8988T (cell line): ENCODE results near the gene EDC3.
"Not testable (repeated sequence)": the region's sequence is repeated elsewhere in the genome, so short reads cannot be mapped to it uniquely, and the experiment has no call there.

ENCODE experiments used
- DNase-seq: peaks from one replicate; pipeline ENCODE4 v3.0.0; 2011

The EDC3 gene

DNA sequence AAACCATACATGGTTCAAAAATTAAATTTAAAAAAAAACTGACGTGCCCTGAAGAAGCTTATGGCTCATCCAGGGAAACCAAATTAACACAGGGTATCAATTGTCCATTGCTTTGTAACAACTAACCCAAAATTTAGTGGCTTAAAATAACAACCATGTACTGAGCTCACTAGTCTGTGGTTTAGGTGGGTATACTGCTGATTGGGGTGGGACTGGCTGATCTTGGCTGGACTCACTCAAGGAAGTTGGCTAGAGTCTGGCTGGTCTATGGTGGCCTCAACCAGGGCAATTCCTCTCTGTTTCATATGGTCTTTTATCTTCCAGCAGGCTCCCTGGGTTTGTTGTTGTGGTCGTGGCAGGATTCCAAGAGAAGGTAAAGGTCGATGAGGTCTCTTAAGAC, 14.1 kb upstream of the EDC3 start:
- DNase-seq: no peak

DNA sequence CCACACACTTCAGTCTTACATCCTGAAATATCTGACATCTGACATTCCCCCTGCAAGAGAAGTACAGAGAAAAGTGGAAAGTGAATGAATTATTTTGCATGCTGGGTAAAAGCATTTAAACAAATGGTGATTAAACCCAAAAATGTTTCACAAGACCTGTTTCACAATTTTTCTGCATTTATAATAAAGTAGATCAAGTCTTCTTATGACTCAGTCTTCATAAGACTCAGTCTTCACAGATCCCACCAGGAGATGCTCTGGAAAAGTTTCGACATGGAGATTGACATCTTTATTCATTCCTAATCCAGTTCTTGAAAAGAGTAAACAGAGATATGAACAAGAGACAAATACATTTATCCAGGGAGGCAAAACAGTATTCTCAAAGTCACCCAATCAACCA, 13.2 kb upstream of the EDC3 start:
- no peak for DNase-seq

- no peak for DNase-seq
These were observed 984 bp upstream of the EDC3 start for GRCh38 chr15:74696808-74697207.

DNA sequence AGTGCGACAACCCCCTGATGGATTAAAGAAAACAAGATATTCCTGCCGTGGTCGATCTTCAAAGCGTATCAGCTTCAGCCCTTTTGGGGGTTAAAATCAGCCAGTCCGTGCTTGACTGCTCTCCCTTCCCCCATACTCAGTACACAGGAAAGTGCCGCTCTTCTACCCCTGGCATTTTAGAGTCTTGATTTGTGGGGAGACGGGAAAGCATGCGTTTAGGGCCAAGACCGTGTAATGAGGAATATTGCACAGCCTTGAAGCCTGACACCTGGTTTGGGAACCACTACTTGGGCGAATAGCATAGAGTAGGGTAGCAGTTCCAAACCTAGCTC, 540 bp upstream of the EDC3 start:
- DNase-seq: no peak

DNA sequence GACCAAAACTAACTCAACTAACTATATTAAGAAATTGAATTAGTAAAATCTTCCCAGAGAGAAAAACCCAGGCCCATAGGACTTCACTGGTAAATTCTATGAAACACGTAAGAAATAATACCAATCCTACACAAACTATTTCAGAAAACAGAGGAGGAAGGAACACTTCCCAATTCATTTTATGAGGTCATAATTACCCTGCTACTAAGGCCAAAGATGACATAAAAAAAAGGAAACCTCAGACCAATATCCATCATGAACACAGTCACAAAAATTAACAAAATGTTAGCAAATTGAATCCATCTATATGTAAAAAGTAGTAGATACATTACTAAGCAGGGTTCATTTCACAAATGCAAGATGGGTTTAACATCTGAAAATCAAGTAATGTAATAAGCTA, 3.5 kb downstream of the EDC3 start:
- DNase-seq: no peak

DNA sequence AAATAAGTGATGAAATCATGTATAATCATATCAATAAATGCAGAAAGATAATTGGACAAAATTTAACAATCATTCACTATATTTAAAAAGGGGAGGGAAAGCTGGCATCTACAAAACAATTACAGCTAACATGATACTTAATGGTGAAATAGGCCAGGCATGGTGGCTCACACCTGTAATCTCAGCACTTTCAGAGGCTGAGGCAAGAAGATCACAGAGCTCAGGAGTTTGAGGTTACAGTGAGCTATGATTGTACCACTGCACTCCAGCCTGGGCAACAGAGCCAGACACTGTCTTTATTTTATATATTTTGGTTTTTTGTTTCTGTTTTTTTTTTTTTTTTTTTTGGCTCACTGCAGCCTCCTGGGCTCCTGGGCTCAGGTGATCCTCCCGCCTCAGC, 12.1 kb downstream of the EDC3 start:
- DNase-seq: no peak

DNA sequence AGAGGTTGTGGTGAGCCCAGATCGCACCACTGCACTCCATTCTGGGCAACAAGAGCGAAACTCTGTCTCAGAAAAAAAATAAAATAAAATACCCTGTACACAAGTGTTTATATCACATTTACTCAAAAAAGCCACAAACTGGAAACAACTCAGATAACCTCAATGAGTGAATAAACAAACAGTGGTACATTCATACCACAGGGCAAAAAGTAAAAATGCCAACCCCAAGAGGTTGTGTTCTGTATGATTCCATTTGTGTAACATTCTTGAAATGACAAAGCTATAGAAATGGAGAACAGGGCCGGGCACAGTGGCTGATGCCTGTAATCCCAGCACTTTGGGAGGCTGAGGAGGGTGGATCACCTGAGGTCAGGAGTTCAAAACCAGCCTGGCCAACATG, 12.9 kb downstream of the EDC3 start:
- DNase-seq: no peak

- DNase-seq: no peak
These were observed 15.4 kb downstream of the EDC3 start for GRCh38 chr15:74680456-74680855.

GRCh38 chr15:74676801-74677200, 19.0 kb downstream of the EDC3 start:
- no peak for DNase-seq

DNA sequence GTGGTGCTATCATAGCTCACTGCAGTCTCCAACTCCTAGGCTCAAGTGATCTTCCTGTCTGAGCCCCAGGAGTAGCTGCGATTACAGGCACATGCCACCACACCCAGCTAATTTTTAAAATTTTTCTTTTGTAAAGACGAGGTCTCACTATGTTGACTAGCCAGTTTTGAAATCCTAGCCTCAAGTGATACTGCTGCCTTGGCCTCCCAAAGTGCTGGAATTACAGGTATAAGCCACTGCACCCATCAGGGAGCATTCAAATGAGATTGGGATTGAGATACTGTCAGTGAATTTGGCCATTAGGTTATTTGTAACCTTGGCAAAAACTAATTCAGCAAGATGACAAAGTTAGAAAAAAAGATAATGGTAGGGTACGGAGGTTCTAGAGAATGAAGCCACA, 21.7 kb downstream of the EDC3 start:
- DNase-seq: no peak

- no peak for DNase-seq
These were observed 26.2 kb downstream of the EDC3 start for GRCh38 chr15:74669627-74670026.

DNA sequence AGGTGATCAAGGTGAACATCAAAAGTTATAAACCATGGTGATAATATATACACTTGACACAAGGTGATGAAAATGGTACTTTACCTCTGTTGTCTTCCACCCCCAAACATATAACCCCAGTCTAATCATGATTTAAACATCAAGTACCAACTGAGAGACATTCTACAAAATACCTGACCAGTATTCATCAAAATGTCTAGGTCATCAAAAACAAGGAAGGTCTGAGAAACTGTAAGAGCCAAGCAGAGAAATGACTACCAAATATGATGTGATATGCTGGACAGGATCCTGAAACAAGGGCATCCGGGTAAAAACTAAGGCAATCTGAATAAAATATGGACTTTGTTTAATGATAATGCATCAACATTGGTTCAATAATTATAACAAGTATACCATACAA, 27.8 kb downstream of the EDC3 start:
- DNase-seq: no peak

DNA sequence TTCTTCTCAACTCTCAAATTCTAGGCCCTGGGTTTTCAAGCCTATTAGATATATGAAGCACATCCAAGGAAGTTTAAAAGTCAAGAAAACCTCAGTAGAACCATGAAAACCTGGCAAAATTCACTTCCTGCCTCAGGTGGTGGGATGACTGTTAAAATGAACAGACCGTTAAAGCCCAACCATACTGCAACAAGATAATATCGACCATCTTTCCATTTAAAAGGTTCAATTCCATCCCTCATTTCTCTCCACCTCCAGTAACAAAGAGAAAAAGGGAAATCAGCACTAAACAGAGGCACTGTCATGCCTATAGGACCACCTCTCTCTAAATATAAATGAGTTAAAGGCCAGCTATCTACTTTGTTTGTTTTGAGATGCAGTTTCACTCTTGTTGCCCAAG, 31.2 kb downstream of the EDC3 start:
- no peak for DNase-seq

DNA sequence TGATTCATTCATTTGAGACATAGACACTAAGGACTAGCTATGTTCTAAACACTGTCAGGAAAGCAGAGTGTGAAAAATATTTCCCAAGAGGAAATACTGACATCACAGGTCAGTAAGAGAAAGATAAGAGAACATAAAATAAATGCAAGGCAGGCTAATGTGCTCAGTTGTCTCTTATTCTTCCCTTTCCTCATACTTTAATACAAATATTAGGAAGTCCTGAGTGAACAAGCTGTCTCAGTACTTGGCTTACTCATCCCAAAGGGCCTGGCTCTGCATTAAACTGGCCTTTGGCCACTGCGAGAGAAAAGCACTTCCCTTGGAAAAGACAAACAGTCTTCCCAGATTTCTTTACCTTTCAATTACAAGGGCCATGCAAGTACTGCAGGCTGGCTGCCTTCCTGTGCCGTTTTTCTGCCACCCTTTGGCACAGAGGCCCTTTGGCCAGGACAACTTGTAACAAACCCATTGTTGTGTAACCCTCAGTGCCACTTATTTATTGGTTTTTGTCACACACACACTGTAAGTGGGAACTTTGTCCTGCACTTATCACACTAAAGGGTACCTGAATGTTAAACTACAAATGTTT, 31.7 kb downstream of the EDC3 start:
- no peak for DNase-seq

DNA sequence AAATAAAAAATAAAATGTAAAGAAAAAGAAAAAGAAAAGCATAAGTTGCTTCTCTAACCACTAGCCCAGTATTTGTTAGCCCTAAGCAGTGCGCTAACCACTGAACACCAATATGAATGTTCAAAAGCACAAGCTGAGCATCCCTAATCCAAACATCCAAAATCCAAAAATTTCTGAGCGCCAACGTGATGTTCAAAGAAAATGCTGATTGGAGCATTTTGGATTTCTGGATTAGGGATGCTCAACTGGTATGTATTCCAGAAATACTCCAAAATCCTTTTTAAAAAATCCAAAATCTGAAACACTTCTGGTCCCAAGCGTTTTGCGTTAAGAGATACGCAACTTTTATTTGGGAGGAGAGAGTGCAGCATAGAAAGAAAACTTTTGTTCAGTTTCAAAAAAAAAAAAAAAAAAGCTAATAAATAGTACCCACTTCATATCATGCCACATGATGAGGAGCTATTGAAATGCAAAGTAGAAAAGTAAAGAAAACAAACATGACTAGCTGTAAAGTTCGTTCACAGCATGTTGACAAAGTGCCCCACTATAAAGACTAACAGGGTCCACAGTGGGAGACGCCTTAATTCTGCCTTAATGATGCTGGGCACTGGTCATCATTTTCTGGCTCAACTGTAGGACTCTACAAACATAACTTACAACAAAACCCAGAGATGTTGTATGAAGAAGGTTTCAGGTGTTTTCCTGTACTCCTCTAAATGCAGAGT, 32.4 kb downstream of the EDC3 start:
- no peak for DNase-seq

- DNase-seq: no peak
These were observed 33.6 kb downstream of the EDC3 start for GRCh38 chr15:74662064-74662860.

DNA sequence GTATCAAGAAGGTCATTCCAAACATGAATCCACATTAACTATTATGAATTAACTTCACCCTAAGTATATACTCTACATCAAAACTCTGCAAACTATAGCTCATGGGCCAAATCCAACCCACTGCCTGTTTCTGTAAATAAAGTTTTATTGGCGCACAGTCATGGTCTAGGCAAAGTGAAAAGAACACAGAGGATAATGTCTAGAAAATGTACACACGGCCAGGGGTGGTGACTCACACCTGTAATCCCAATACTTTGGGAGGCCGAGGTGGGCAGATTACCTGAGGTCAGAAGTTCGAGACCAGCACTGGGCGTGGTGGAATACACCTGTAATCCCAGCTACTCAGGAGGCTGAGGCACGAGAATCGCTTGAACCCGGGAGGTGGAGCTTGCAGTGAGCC, 34.5 kb downstream of the EDC3 start:
- DNase-seq: not testable (repeated sequence)

DNA sequence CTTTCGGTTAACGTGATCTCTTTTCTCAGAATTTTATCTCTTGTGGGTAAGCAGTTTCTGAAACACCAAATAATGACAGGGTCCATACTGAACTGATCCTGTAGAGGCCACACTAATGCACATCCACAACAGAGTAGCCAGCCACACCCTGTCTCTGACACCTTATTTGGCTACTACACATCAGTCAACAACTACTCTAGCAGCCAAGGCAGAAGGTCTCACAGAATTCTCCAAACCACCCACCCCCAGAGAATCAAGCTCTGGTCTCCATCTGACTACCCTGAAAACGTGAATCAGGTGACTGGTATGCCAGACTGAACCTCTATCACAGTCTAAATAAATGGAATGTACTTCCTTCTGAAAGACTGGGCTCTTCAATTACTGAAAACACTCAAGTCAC, 38.0 kb downstream of the EDC3 start:
- DNase-seq: no peak

- no peak for DNase-seq
These were observed 38.8 kb downstream of the EDC3 start for GRCh38 chr15:74656935-74657535.

DNA sequence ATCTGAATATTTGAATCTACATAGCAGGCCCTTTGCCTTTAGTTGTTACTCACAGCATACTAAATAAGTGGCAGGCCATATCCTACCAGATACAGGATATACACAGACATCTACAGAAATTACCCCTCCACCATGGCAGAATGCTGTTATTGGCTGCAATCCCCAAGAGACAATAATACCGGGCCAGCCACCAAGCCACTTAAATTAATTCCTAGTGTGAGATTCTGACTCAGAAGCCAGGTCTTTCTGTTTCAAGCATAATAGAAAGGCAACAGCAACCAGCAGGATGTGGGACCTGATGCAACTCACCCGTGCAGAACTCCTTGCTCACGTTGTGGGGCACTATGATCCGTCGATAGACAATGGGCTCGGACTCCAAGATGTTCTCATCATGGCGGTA, 40.4 kb downstream of the EDC3 start:
- DNase-seq: no peak

GRCh38 chr15:74653426-74654102, 42.3 kb downstream of the EDC3 start:
- no peak for DNase-seq

GRCh38 chr15:74651242-74651741, 44.5 kb downstream of the EDC3 start:
- DNase-seq: no peak
